ENCODE results near the gene HTRA3. TPM values are rescaled to one million over a fixed set of nuclear protein-coding genes. Genes with fewer than 3 reads are reported as not detected.

The HTRA3 gene
- total RNA-seq, 1 donor from 2014 or later, result 1.7 TPM

- no peak for DNase-seq (ENCODE audit: low spot score)
- no peak for TF ChIP-seq CTCF (IDR thresholded peaks at IDR 0.05; ENCODE audit: unreplicated experiment)
Measured at GRCh38 chr4:8242782-8243560, 26.6 kb upstream of the HTRA3 start.

GRCh38 chr4:8244001-8244757, 25.4 kb upstream of the HTRA3 start:
- H3K9me3 Mint-ChIP-seq (ENCODE audit: unreplicated experiment), result no peaks in the 10 kb centered on the region
- peaks cover 8% of the 10 kb centered on the region for H3K36me3 Mint-ChIP-seq (ENCODE audit: low read depth, unreplicated experiment)
- no peak overlapping the region for H3K4me3 Mint-ChIP-seq (ENCODE audit: unreplicated experiment)
- peaks cover 16% of the 10 kb centered on the region for H3K27me3 Mint-ChIP-seq (ENCODE audit: unreplicated experiment)
- no peak for TF ChIP-seq CTCF (IDR thresholded peaks at IDR 0.05; ENCODE audit: unreplicated experiment)
- H3K27ac Mint-ChIP-seq (ENCODE audit: unreplicated experiment), result no peak overlapping the region
- no peak for DNase-seq (ENCODE audit: low spot score)
- H3K4me1 Mint-ChIP-seq (ENCODE audit: unreplicated experiment), result no peaks in the 10 kb centered on the region

More at GRCh38 chr4:8242782-8243560, 26.6 kb upstream of the HTRA3 start:
- Mint-ChIP-seq H3K36me3 (ENCODE audit: low read depth, unreplicated experiment) (peaks cover 11% of the 10 kb centered on the region), H3K27me3 (ENCODE audit: unreplicated experiment) (peaks cover 15% of the 10 kb centered on the region), H3K4me3 (ENCODE audit: unreplicated experiment) (no peak overlapping the region), H3K4me1 (ENCODE audit: unreplicated experiment) (no peaks in the 10 kb centered on the region), H3K27ac (ENCODE audit: unreplicated experiment) (no peak overlapping the region), H3K9me3 (ENCODE audit: unreplicated experiment) (no peaks in the 10 kb centered on the region)

GRCh38 chr4:8244931-8245460, 24.6 kb upstream of the HTRA3 start:
- H3K9me3 Mint-ChIP-seq (ENCODE audit: unreplicated experiment), result no peaks in the 10 kb centered on the region
- H3K36me3 Mint-ChIP-seq (ENCODE audit: low read depth, unreplicated experiment), result peaks cover 7% of the 10 kb centered on the region
- no peak for DNase-seq (ENCODE audit: low spot score)
- no peaks in the 10 kb centered on the region for H3K4me1 Mint-ChIP-seq (ENCODE audit: unreplicated experiment)
- peaks cover 13% of the 10 kb centered on the region for H3K27me3 Mint-ChIP-seq (ENCODE audit: unreplicated experiment)
- no peak overlapping the region for H3K27ac Mint-ChIP-seq (ENCODE audit: unreplicated experiment)
- H3K4me3 Mint-ChIP-seq (ENCODE audit: unreplicated experiment), result no peak overlapping the region
- TF ChIP-seq CTCF (IDR thresholded peaks at IDR 0.05; ENCODE audit: unreplicated experiment), result no peak

GRCh38 chr4:8245884-8246833, 23.4 kb upstream of the HTRA3 start:
- no peak overlapping the region for H3K4me3 Mint-ChIP-seq (ENCODE audit: unreplicated experiment)
- no peak overlapping the region for H3K27ac Mint-ChIP-seq (ENCODE audit: unreplicated experiment)
- no peaks in the 10 kb centered on the region for H3K4me1 Mint-ChIP-seq (ENCODE audit: unreplicated experiment)
- H3K36me3 Mint-ChIP-seq (ENCODE audit: low read depth, unreplicated experiment), result peaks cover 7% of the 10 kb centered on the region
- H3K9me3 Mint-ChIP-seq (ENCODE audit: unreplicated experiment), result no peaks in the 10 kb centered on the region
- DNase-seq (ENCODE audit: low spot score), result no peak
- H3K27me3 Mint-ChIP-seq (ENCODE audit: unreplicated experiment), result peaks cover 11% of the 10 kb centered on the region
- TF ChIP-seq CTCF (IDR thresholded peaks at IDR 0.05; ENCODE audit: unreplicated experiment), result no peak

Data from endothelial cell (in vitro differentiated cells).